ENCODE results near the gene TUBGCP6. TPM values are rescaled to one million over a fixed set of nuclear protein-coding genes. Genes with fewer than 3 reads are reported as not detected.

Gene TUBGCP6
- total RNA-seq, 1 donor from 2014 or later, result 48.5 TPM

GRCh38 chr22:50264104-50264745 lies 19.4 kb upstream of the TUBGCP6 start:
- Mint-ChIP-seq H3K36me3 (ENCODE audit: low read depth, unreplicated experiment) (peaks cover 5% of the 10 kb centered on the region), H3K27ac (ENCODE audit: unreplicated experiment) (no peak overlapping the region), H3K27me3 (ENCODE audit: unreplicated experiment) (peaks cover 10% of the 10 kb centered on the region), H3K4me3 (ENCODE audit: unreplicated experiment) (no peak overlapping the region), H3K4me1 (ENCODE audit: unreplicated experiment) (peaks cover 4% of the 10 kb centered on the region), H3K9me3 (ENCODE audit: unreplicated experiment) (no peaks in the 10 kb centered on the region)
- no peak for DNase-seq (ENCODE audit: low spot score)
- no peak for TF ChIP-seq CTCF (IDR thresholded peaks at IDR 0.05; ENCODE audit: unreplicated experiment)

GRCh38 chr22:50262973-50263617 lies 18.3 kb upstream of the TUBGCP6 start:
- H3K4me3 Mint-ChIP-seq (ENCODE audit: unreplicated experiment), result no peak overlapping the region
- no peak for DNase-seq (ENCODE audit: low spot score)

GRCh38 chr22:50262460-50262911 lies 17.7 kb upstream of the TUBGCP6 start:
- H3K4me1 Mint-ChIP-seq (ENCODE audit: unreplicated experiment), result peaks cover 4% of the 10 kb centered on the region
- peaks cover 5% of the 10 kb centered on the region for H3K36me3 Mint-ChIP-seq (ENCODE audit: low read depth, unreplicated experiment)
- no peaks in the 10 kb centered on the region for H3K9me3 Mint-ChIP-seq (ENCODE audit: unreplicated experiment)
- peaks cover 14% of the 10 kb centered on the region for H3K27me3 Mint-ChIP-seq (ENCODE audit: unreplicated experiment)
- no peak overlapping the region for H3K27ac Mint-ChIP-seq (ENCODE audit: unreplicated experiment)
- no peak for TF ChIP-seq CTCF (IDR thresholded peaks at IDR 0.05; ENCODE audit: unreplicated experiment)
- H3K4me3 Mint-ChIP-seq (ENCODE audit: unreplicated experiment), result peak overlapping the region; percentile 76
- no peak for DNase-seq (ENCODE audit: low spot score)

More at GRCh38 chr22:50262973-50263617, 18.3 kb upstream of the TUBGCP6 start:
- Mint-ChIP-seq H3K27ac (ENCODE audit: unreplicated experiment) (no peak overlapping the region), H3K36me3 (ENCODE audit: low read depth, unreplicated experiment) (peaks cover 5% of the 10 kb centered on the region), H3K4me1 (ENCODE audit: unreplicated experiment) (peaks cover 4% of the 10 kb centered on the region), H3K27me3 (ENCODE audit: unreplicated experiment) (peaks cover 12% of the 10 kb centered on the region), H3K9me3 (ENCODE audit: unreplicated experiment) (no peaks in the 10 kb centered on the region)
- TF ChIP-seq CTCF (IDR thresholded peaks at IDR 0.05; ENCODE audit: unreplicated experiment), result no peak

GRCh38 chr22:50261615-50262459 lies 17.0 kb upstream of the TUBGCP6 start, which contains the start of gene MAPK12:
TSS of gene MAPK12 (minus strand) at chr22:50261683. CDS start at chr22:50261509, 174 bp downstream.
- Mint-ChIP-seq H3K9me3 (ENCODE audit: unreplicated experiment) (no peaks in the 10 kb centered on the region), H3K36me3 (ENCODE audit: low read depth, unreplicated experiment) (peaks cover 5% of the 10 kb centered on the region), H3K4me3 (ENCODE audit: unreplicated experiment) (peak within 1 kb of the TSS; percentile 76), H3K4me1 (ENCODE audit: unreplicated experiment) (peaks cover 4% of the 10 kb centered on the region), H3K27ac (ENCODE audit: unreplicated experiment) (no peak within 1 kb of the TSS), H3K27me3 (ENCODE audit: unreplicated experiment) (peaks cover 14% of the 10 kb centered on the region)
- no peak for DNase-seq (ENCODE audit: low spot score)
- no peak for TF ChIP-seq CTCF (IDR thresholded peaks at IDR 0.05; ENCODE audit: unreplicated experiment)

Data from endothelial cell (in vitro differentiated cells).